GM18502 (cell line): ENCODE measurements around the gene SUN5.

ENCODE experiments used
- ATAC-seq: cut with Tn5 transposase; IDR thresholded peaks from one replicate; pipeline ENCODE4 v1.9.1; 2021; ENCODE audit warnings: mild to moderate bottlenecking; ENCODE audit not compliant: unreplicated experiment, poor library complexity

SUN5 gene

DNA sequence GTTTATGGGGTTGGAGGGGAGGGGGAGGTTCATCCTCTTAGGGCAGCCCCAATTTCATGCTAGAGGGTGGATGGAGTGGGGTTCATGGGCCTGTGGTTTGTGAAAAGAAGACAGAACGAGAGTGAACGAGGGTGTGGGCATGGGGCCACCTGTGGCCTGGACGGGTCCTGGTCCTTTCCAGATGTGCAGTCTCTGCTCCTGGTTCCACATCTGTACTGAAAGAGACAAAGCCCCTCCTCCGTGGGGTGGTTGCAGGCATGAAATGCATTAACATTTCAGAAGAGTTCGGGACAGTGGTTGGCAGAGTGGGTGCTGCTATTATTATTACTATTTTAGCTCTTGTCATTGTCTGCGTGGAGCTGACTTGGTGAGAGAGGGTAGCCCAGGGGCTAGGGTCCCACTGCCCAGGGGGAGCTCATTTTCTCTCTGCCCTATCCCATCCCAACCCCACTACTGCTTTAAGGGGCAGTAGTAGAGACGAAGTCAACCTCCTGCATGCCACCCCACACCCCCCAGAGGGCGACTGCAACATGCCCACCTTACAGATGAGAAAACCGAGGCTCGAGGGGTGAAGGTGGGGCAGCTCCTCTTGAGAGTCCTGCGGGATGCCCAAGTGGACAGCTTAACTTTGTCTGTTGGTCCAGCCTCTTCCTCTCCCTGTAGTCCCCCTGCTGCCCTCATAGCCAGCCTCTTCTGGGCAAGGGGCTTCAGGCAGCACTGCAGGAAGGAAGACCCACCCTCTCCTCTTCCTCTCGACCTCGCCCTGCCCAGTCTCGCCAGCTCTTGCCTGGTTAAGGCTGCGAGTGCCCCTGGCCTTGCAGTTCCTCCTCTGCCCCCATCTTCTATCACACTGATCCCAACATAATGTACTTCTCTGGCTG is 11.7 kb upstream of the SUN5 start:
- no peak for ATAC-seq

DNA sequence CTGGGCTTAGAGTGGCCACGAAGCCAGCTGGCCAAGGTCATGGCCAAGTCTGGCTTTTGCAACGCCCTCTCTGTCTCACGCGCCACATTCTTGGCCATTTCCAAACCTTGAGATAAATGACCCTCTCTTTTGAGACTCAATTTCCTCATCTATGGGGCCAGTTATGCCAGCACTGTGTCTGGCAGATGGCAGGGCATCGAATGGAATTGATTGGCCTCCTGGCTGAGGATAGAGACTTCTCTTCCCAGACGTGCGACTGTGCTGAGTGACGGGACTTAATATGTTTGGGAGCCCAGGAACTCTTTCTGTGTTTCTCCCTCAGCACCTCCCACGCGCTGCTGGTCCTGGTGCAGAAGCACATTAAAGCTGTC is 10.9 kb upstream of the SUN5 start:
- no peak for ATAC-seq

- ATAC-seq: no peak
Observed at GRCh38 chr20:33014336-33015113, 10.3 kb upstream of the SUN5 start.

- ATAC-seq: no peak
Observed at GRCh38 chr20:33013701-33014326, 9.6 kb upstream of the SUN5 start.

DNA sequence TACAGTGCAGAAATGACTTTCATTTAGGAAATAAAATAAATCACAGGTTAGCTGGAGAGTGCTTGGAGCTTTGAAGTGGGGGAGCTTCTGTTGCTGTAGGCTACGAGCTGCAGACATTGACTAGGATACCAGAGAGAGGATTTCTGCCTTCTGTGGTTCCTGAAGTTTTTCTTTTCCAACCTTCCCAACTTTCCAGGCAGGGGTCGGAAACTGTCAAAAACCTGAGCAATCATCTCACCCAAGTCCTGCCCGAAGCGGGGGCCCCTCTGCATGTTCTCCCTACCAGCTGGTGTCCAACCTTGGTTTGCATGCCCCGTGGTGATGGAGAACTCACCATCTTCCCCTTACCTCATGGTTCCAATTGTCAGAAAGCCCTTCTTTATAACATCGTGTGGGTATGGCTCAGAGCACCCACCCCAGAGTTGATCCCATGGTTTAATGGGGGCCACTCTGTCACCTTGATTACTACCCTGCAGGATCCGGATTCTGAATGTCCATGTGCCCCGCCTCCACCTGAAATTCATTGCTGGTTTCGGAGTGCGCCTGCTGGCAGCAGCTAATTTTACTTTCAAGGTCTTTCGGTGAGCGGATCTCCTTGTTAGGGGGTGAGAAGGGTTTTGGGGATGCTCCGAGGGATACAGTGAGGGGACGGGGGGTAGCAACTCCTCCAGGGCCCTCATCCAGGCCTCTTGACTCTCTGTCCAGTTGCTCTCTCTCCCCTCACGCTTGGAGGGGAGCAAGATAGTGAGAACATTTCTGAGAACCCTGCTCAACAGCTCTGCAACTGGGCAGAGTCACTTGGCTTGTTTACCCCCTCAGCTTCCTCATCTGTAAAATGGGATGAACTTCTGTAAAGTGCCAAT is 8.3 kb upstream of the SUN5 start:
- no peak for ATAC-seq

DNA sequence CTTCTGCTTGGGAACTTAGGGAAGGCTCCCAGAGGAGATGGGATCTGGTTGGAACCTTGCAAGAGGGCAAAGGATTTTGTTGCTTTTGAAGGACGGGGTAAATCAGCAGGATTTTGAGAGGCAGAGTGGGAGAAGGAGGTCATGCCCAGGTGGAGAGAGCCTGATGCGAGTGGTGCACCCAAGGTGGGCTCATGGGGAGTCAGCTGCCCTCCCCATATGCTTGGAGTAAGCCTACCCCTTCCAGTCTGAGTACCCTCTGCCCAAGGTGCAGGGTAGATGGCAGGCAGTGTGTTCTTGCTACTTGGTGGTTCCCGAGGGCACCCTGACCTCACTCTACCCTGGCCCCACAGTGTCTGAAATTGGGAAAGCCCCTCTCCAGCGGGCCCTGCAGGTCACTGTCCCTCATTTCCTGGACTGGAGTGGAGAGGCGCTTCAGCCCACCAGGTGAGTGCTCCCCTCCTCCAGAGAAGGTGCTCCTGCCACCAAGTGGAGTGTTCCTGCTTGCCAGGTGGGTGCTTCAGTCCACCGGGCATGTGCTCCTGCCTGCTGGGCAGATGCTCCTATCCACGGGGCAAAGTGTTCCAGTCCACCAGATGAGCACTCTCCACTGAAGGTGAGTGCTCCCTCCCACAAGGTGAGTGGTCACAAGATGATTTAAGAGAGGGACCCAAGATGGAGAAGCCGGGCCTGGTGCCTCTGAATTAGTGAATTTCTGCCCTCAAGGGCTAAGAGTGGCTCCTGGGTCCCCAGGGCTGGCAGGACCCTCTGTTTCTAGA is 6.6 kb upstream of the SUN5 start:
- no peak for ATAC-seq

GRCh38 chr20:33010133-33010504 is 5.9 kb upstream of the SUN5 start:
- ATAC-seq: no peak

- no peak for ATAC-seq
Observed at GRCh38 chr20:33009214-33010132, 5.2 kb upstream of the SUN5 start.

DNA sequence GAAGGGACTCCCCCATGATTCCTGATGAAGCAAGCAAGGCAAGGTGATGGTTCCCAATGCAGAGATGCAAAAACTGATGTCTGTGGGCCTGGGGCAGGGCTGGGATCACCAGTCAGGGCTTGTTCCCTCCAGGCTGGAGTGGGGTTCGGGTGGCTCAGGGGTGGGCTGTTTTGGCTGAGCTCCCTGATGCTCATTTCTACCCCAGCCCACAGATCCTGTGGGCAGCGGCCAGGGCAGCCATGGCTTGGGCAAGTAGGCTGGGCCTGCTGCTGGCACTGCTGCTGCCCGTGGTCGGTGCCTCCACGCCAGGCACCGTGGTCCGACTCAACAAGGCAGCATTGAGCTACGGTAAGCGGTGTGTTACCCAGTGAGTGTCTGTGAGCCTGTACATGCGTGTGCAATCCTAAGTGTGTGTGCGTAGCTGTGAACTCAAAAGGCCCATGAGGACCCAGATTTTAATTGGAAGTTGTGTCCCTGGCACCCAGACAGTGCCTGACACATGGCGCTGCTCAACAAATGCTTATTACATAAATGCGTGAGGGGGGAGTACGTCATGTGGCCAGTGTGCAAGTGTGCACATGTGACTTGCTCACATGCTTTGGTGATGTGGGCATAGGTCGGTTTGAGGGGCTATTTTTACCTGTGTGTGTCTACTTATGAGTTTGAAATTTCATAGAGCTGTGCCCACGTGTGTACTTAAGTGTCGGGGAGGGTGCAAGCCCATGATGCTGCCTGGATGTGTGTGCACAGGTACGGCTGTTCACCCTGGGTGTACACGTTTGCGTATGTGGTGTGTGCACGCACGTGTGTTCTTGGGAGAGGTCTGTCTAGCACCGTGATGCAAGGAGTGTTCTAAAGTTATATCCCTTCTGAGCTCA is 4.3 kb upstream of the SUN5 start:
- ATAC-seq: no peak

GRCh38 chr20:33007376-33008335 is 3.4 kb upstream of the SUN5 start, which contains the start of gene BPIFB2:
BPIFB2 (plus strand) TSS chr20:33007704; CDS start chr20:33008575, 871 bp downstream.
- no peak for ATAC-seq

DNA sequence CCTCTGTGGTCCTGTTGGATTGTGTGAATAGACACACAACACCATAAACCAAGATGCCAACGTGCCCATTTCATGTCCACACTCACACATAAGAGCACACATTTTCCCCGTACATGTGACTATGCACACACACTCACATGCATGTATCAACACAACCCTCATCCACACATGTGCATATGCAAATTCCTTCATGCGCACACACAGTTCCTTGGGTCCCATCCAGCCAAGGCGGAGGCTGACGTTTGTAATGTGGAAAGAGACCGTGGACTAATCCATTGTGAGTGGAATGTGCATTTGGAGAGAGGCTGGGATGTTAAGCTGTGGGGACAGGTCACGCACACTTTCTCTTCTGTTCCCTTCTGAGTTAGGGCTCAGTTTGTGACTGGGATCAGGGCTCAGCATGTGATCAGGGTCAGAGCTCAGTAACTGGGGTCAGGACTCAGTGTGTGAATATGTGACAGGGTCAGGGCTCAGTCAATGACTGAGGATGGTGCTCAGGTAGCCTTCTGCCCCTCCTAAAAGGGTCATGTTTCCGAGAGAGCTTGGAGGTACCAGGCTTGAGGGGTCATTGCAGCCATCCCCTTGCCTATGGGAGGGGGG is 2.6 kb upstream of the SUN5 start:
- no peak for ATAC-seq

DNA sequence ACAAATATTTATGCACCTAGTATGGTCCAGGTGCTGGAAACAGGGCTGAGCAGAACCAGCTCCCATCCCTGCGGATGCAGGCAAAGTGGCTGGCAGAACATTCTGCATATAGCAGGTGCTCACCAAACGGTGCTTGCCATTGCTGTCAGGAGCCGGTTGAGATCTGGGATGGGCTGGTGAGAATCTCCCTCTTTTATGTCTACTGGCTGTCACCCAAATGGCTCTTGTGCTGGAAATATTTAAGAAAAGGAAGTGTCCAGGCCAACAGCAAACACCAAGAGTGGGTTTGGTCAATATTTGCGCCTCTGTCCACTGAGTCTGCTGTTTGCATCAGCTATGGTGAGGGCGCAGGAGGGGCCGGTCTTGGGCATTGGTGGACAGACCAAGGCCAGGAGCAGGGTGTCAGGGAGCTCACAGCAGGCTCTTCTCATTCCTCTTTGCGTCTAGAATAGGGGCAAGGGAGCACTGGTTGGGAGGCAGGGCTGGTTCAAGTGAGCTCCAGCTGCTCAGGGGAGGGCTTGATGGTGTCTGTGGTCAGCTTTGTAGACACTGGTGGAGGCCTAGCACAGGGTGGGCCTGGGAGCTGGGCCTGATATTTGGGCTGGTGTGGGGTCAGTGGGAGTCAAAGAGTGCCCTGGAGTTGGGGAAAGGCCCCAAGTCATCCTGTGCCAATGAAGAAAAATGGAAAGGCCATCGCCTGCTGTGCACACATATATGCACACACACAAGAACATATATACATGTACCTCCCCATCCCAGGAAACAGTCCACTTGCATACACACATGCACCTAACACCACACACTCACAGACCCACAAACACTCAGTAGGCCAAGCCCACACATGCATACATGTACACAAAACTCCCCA is 1.9 kb upstream of the SUN5 start:
- ATAC-seq: no peak

DNA sequence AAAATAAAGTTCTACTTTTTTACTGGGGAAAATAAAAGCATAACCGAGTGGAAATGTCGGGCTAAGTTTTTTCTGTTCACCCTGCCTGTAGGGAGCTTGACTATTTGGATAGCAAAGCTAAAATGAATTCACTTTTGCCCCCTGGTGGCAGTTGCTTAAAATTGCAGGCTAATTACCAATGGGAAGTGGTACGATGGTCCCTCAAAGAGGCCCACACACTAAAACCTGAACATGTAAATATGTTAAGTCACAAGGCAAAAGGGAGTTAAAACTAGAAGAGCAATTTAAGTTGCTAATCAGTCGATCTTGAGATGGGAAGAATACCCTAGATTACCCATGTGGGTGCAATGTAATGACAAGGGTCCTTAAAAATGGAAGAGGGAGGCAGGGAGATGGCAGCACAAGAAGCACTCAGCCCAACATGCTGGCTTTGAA is 916 bp upstream of the SUN5 start:
- no peak for ATAC-seq

DNA sequence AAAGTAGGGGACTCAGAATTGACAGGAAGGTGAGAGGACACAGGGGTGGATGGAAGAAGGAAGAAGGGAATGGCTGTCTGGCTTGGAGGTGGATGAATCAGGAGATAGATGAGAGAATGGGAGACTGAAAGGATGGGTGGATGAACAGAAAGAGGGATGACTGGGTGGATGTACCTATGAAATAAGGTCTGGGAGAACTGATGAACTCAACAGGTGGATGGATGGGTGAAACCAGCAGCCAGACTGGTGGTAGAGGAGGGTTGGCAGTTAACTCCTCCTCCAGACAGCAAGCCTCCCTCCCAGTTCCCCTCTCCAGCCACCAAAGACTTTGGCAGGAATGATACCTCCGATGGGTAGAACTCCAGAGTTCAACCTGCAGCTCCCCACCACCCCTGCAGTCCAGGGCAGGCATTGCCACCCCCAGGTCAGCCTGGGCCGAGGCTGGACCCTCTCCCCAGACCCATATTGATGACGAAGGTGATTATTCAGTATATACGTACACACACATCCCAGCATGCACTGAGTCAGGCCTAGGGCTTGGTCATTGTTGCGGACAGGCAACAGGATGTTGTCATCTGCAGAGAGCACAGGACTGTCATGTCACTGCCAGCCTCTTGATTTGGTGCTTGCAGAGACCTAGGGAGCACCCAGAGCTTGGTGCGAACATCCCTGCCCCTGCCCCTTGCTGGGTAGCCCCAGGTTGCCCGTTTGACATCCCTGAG is 2.0 kb downstream of the SUN5 start:
- ATAC-seq: no peak
